Measurements from ENCODE around the gene DHX30.

Gene DHX30

DNA sequence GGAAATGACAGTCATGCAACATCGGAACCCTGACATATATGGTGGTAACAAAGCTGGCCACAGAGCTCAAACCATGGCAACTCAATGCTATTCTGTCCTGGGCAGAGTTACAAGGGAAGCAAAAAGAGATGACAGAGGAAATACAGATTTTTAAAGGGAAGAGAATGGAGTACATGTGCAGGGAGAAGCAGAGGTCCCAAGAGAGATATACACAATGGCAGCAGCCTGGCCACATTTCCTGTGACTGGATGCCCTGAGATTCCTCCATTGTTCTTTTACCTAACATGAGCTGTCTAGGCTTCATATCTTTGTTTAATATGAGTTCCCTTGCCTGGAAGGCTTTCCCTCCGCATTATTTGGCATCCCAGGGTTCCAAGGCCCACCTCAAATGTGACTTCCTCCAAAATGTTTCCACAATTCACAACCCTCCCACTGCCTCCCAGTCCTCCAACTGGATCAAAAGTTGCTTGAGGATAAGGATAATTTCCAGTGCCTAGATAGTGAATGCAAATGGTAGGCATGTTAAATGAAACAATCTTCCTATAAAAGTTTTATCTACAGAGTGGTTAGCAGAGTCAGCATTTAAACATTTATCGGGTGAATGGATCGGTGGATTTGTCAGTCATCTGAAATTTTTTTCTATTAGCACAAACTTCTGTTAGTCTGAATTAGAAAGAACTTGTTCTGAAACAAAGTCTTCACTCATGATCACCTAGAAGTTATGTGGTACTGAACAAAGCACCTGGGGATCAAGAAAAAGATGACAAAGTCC is 86.2 kb downstream of the DHX30 start:
- no peak for DNase-seq

DNA sequence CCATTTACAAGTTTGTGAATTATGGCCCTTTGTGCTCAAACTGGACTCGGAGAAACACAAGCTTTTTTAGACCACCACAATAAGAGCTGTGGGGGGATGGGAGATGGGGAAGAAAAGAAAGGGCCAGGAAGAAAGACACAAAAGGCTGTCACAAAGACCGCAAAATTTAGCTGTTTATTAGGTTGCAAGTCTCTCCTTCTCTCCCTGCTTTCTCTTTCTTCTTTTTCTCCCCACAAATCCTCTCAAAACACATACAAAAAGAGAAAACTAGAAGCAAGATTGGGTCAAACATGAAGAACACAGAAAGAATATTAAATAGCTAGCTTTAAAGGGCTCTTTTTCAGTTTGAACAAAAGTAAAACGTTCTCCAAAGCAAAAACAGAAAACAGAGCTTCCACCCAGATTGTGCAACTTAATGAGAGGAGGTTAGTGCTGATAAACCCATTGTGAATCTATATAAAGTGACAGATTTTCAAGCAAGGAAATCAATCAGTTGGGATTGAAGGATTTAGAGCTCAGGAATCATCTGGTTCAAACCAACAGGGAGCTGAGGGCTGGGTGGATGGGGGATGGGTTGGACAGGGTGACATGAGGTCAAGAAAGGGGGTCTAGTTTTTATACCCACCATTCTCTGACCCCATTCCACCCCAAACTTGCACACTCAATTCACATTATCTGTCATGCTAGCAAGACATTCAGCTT is 87.3 kb downstream of the DHX30 start:
- no peak for DNase-seq

DNA sequence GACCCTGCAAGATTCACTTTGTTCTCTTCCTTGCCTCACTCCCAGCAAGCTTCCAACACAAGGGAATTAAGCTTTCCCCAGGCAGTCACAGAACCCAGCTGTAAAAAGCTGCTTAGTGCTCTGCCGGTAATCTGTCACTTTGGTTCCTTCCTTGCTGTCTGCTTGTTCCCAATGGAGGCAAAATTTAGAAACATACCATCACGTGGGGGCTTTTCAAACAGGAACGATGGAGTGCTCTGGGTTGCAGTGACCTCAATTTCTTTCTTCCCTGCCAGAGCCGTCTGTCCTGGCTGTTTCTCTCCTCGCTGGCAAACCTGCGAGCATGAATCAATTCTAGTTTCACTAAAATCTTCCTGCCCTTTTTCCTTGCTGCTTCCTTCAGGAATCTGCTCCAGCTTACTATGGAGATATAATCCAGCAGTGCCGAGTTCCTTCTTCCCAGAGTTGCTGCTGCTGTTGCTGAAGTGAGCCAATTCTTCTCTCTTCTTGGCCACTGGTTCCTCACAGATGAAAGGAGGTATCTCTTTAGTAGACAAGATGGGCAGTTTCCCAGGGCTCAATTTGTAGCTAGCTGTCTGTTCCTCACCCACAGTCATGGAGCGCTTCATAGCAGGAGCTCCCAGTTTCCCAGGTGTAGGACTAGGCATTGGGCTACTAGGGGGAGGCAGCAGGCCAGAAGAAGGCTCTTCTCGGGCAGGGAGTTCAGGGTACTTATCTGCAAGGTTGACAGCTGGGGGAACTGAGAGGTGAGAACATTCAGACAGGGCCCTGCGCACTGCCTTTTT is 88.1 kb downstream of the DHX30 start:
- no peak for DNase-seq

DNA sequence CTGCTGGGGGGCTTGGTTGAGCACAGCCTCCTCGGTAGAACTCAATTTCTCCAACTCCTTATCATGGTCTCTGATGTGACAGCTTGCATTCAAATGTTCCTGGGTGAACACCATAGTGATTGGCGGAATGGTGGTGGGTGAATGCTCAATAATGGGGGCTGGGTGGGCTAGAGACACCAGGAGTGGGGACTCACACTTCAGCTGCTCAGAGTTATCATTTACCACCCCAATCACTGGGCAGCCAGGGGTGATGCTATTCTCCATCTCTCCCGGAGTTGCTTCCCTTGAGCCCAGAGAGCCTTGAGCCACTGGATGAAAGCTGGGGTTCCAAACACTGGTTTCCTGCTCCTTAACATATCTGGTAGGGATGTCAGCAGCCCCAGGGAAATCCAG is 88.7 kb downstream of the DHX30 start:
- DNase-seq = no peak

DNA sequence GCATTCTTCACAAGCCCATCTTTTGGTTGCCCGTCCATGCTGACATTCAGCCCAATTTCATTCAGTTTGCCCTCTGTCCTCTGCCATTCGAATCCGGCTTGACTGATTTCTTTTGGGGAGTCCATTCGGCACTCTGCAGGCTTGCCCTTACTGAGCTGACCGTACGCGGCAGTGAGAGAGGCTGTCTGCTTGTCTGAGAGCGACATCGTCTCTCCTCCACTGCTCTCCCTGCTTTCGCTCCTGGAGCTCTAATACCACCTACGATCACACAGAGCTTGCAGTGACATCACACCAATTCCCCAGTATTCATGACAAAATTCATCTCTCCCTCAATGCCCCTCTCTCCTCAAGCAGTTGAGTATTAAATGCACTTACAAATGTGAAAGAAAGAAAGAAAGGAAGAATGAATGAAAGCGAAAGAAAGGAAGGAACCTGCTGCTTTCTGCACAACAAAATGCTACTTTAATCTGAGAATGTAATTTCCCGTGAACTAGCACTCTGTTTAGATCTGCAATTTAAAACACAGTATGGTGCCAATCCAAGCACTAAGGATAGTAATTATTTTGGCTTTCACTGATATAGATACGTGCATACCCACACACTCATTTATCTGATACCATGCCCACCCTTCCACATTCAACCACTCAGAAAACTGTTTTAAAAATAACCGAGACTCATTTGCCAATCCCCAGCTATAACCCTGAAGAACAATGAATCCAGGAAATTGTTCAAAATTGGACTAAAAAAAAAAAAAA is 89.5 kb downstream of the DHX30 start:
- no peak for DNase-seq

DNA sequence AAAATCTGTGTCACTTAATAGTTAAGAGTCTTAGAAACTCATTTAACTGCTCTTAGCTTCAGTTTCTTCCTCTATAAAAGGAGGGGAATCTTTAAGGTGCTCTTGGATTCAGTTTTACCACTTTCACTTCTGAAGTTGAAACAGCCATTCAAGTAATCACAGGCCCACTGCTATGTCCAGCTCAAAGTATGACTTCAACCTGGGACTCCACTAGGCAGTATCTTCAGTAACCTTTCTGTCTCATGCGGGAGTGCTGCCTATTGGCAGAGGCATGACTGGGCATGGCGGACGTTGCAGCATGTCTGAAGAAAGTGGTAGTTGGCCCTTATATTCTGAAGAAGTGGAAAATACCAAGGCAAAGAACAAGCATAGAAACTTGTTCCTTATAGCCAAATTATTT is 92.3 kb downstream of the DHX30 start:
- no peak for DNase-seq

DNA sequence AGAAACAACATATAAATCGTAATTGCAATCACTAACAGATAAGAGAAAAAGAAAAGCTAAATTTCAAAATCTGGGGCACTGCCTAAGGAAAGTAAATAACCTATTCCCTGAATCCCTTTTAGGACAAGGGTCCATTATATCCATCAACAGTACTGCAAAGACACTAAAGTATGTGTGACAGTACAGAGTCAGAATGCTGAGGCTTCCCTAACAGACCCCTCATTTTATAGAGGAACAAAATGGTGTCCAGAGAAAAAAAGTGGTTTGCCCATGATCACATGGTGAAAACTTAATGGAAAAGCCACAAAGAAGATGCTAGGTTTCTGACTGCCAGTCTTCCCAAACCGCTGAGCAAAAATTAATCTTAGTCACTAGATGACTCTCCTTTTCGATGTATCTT is 93.8 kb downstream of the DHX30 start:
- no peak for DNase-seq

DNA sequence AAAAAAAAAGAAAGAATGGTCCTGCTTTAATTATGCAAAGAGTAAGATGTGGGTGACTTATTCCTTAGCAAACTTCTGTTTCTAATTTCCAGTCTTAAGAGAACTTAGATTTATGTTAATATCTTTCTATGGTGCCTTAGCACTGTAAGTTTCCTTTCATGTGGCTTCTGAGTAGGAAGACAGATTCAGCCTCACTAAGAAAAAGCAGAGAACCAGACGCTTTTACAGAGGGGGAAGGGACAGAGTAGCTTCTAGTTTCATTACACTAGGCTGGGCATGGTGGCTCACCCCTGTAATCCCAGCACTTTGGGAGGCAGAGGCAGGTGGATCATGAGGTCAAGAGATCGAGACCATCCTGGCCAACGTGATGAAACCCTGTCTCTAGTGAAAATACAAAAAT is 95.0 kb downstream of the DHX30 start:
- DNase-seq = no peak

DNA sequence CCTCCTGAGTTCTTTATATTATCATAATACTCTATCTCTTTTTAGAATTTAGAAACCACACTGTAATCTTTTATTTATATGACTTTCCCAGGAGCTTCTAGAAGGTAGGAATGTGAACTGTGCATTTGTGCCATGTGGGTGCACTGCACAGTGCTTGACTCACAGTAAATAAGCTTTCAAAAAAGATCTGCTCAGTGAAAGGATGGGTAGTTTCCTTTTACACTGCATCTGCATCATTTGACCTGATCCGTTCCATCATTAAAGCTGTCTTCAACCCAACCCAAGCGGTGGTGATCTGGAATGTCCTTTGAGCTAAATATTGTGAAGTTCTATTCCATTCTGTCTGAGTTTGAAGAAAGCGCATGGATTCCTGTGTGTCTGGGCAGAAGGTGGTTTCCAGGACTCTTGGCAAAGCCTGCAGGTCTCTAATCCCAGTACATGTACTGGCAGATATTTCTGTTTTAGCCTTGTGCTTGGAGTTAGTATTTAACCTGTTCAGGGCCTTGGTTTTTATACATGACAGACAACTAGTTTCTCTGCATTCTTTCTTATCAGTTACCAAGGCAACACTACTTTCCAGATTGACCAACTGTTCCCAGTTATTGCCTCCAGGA is 96.7 kb downstream of the DHX30 start:
- no peak for DNase-seq

All from activated CD4-positive, alpha-beta T cell treated with anti-CD3 and anti-CD28 coated beads for 1 hour (primary cell).